DOHH2 (cell line): ENCODE results near the gene OPN1SW.

Source experiments
- EZH2phosphoT487 ChIP-seq: fragments of 200-600 bp; sonication (generic); IDR thresholded peaks from 2 replicates; pipeline ENCODE4 v1.6.1; 2017; ENCODE audit warnings: borderline replicate concordance, mild to moderate bottlenecking, antibody characterized with exemption, low read length, moderate library complexity, mixed read lengths
- TF ChIP-seq, protein P1 (sequence below): fragments of 200-600 bp; sonication (generic); IDR thresholded peaks from one replicate; pipeline ENCODE4 v1.5.1; 2014; ENCODE audit warnings: antibody characterized with exemption, mild to moderate bottlenecking, low read depth, low read length; ENCODE audit not compliant: poor library complexity, severe bottlenecking

DNA sequence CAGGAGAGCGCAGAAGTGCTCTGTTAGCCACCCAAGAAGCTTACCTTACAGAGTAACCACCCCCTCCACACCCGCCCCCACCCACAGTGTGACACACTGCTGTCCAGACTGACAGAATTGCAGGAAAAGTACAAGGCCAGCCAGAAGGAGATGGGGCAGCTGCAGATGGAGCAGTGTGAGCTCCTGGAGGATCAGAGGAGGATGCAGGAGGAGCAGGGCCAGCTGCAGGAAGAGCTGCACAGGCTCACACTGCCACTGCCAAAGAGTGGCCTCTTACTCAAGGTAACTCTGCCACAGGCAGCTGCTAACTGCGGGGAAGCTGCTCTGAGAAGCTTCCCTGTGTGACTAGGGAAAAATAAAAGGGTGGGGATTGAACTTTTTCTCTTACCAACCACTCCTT lies 33.8 kb upstream of the OPN1SW start:
- TF ChIP-seq, protein P1, sequence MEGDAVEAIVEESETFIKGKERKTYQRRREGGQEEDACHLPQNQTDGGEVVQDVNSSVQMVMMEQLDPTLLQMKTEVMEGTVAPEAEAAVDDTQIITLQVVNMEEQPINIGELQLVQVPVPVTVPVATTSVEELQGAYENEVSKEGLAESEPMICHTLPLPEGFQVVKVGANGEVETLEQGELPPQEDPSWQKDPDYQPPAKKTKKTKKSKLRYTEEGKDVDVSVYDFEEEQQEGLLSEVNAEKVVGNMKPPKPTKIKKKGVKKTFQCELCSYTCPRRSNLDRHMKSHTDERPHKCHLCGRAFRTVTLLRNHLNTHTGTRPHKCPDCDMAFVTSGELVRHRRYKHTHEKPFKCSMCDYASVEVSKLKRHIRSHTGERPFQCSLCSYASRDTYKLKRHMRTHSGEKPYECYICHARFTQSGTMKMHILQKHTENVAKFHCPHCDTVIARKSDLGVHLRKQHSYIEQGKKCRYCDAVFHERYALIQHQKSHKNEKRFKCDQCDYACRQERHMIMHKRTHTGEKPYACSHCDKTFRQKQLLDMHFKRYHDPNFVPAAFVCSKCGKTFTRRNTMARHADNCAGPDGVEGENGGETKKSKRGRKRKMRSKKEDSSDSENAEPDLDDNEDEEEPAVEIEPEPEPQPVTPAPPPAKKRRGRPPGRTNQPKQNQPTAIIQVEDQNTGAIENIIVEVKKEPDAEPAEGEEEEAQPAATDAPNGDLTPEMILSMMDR: no peak
- no peak for TF ChIP-seq EZH2phosphoT487
